Measurements from ENCODE around the gene PHF23.
A peak's percentile ranks its signal among the peaks of the same experiment; 100 is the strongest.

GRCh38 chr17:7191571-7192270 lies 47.5 kb downstream of the PHF23 start:
- no peak for TF ChIP-seq CTCF (IDR thresholded peaks at IDR 0.05; ENCODE audit: insufficient read depth, low read length)
- TF ChIP-seq, protein P1, sequence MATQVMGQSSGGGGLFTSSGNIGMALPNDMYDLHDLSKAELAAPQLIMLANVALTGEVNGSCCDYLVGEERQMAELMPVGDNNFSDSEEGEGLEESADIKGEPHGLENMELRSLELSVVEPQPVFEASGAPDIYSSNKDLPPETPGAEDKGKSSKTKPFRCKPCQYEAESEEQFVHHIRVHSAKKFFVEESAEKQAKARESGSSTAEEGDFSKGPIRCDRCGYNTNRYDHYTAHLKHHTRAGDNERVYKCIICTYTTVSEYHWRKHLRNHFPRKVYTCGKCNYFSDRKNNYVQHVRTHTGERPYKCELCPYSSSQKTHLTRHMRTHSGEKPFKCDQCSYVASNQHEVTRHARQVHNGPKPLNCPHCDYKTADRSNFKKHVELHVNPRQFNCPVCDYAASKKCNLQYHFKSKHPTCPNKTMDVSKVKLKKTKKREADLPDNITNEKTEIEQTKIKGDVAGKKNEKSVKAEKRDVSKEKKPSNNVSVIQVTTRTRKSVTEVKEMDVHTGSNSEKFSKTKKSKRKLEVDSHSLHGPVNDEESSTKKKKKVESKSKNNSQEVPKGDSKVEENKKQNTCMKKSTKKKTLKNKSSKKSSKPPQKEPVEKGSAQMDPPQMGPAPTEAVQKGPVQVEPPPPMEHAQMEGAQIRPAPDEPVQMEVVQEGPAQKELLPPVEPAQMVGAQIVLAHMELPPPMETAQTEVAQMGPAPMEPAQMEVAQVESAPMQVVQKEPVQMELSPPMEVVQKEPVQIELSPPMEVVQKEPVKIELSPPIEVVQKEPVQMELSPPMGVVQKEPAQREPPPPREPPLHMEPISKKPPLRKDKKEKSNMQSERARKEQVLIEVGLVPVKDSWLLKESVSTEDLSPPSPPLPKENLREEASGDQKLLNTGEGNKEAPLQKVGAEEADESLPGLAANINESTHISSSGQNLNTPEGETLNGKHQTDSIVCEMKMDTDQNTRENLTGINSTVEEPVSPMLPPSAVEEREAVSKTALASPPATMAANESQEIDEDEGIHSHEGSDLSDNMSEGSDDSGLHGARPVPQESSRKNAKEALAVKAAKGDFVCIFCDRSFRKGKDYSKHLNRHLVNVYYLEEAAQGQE (IDR thresholded peaks at IDR 0.05; ENCODE audit: insufficient replicate concordance, low read depth): peak; percentile 85
- TF ChIP-seq POLR2AphosphoS5 (IDR thresholded peaks at IDR 0.05; ENCODE audit: low read depth): no peak
